ENCODE results near the gene ANKRD23. TPM values are rescaled to one million over a fixed set of nuclear protein-coding genes. Genes with fewer than 3 reads are reported as not detected.

ANKRD23 gene
- polyA plus RNA-seq, 2 donors, result 1.2 to 5.0 TPM

DNA sequence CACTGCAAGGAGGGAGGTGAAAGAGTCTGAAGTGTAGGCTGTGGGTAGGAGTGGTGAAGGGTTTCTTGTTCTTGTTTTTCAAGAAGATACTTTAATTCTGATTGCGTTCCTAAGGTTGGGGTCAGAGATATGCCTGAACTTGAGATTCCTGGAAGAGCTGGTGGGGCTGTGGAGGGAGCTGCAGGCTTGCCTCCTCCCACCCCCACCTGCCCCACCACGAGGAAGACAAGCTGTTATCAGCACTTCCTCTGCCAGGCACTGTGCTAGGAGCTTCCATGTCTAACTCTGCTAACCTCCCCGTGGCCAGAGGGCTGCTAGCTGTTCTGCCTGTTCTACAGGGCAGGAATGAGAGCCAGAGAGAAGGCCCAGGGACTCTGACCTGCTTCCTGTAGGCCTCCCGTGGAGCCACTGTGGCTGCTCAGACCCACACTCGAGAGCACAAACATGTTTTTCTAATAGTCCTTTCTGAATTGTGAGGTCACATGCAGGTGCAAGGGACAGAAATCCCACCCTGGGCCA lies 13.7 kb downstream of the ANKRD23 start:
- Histone ChIP-seq H3K9me3 (ENCODE audit: control insufficient read depth in 2 of 2, insufficient read depth in 1 of 2, low read depth in 1 of 2, low read length in 1 of 2) (no peaks in the 10 kb centered on the region), H3K27ac (ENCODE audit: low read depth in 2 of 2, low read length in 1 of 2) (no peak overlapping the region), H3K27me3 (ENCODE audit: control insufficient read depth in 1 of 2, insufficient read depth in 2 of 2, low read length in 2 of 2) (no peaks in the 10 kb centered on the region), H3K36me3 (ENCODE audit: control insufficient read depth in 2 of 2, insufficient read depth in 2 of 2, low read length in 1 of 2) (peaks cover 28 to 40% of the 10 kb centered on the region in 2 donors), H3K4me1 (ENCODE audit: control insufficient read depth in 2 of 2, insufficient read depth in 2 of 2, low read length in 1 of 2) (peaks cover 0 to 5% of the 10 kb centered on the region in 2 donors), H3K4me3 (ENCODE audit: low read depth in 1 of 2, low read length in 2 of 2) (no peak overlapping the region)
- WGBS, 2 donors, result 58 to 64% methylated on average over 5 of the region's 5 CpGs

DNA sequence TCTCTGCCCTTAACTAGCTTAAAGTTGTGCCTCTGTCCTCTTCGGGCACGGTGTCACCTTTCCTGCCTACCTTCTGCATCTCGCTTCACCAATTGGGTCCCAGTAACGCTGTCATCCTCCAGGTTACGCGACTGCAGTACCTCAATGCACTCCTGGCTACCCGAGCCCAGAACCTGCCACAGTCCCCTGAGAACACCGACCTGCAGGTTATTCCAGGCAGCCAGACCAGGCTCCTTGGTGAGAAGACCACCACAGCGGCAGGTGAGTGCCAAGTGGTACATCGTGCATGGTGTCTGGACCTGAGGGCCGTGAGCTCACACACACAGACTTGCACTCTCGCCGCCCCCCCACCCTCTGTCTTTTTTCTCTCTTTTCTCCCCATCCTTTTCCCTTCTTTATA lies 14.9 kb downstream of the ANKRD23 start:
- H3K4me3 ChIP-seq (ENCODE audit: low read depth in 1 of 2, low read length in 2 of 2), result no peak overlapping the region
- H3K27me3 ChIP-seq (ENCODE audit: control insufficient read depth in 1 of 2, insufficient read depth in 2 of 2, low read length in 2 of 2), result no peaks in the 10 kb centered on the region
- H3K4me1 ChIP-seq (ENCODE audit: control insufficient read depth in 2 of 2, insufficient read depth in 2 of 2, low read length in 1 of 2), result peaks cover 0 to 5% of the 10 kb centered on the region in 2 donors
- H3K36me3 ChIP-seq (ENCODE audit: control insufficient read depth in 2 of 2, insufficient read depth in 2 of 2, low read length in 1 of 2), result peaks cover 28 to 43% of the 10 kb centered on the region in 2 donors
- no peaks in the 10 kb centered on the region for H3K9me3 ChIP-seq (ENCODE audit: control insufficient read depth in 2 of 2, insufficient read depth in 1 of 2, low read depth in 1 of 2, low read length in 1 of 2)
- no peak overlapping the region for H3K27ac ChIP-seq (ENCODE audit: low read depth in 2 of 2, low read length in 1 of 2)
- WGBS, 2 donors, result 96 to 98% methylated on average over 13 of the region's 13 CpGs

DNA sequence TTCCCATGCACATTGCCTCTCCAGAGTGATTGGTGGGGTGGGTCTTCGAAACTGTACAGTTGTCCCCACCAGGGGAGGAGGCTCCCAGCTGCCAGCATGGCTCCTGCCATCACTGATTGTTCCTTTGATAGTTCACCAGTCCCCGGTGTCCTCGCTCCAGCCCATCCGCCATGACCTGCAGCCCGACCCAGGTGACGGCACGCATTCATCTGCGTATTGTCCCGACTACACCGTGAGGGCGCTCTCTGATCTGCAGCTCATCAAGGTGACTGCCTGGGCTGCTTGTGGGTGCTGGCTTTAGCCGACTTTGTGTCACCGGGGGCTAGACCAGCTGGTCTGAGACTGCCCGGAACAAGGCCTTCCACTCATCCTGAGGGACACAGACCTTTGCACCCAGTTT lies 15.4 kb downstream of the ANKRD23 start:
- Histone ChIP-seq H3K27ac (ENCODE audit: low read depth in 2 of 2, low read length in 1 of 2) (no peak overlapping the region), H3K4me1 (ENCODE audit: control insufficient read depth in 2 of 2, insufficient read depth in 2 of 2, low read length in 1 of 2) (peaks cover 0 to 6% of the 10 kb centered on the region in 2 donors), H3K36me3 (ENCODE audit: control insufficient read depth in 2 of 2, insufficient read depth in 2 of 2, low read length in 1 of 2) (peaks cover 28 to 45% of the 10 kb centered on the region in 2 donors), H3K9me3 (ENCODE audit: control insufficient read depth in 2 of 2, insufficient read depth in 1 of 2, low read depth in 1 of 2, low read length in 1 of 2) (no peaks in the 10 kb centered on the region), H3K4me3 (ENCODE audit: low read depth in 1 of 2, low read length in 2 of 2) (no peak overlapping the region), H3K27me3 (ENCODE audit: control insufficient read depth in 1 of 2, insufficient read depth in 2 of 2, low read length in 2 of 2) (no peaks in the 10 kb centered on the region)
- WGBS, 2 donors, result 95 to 96% methylated on average over 14 of the region's 14 CpGs

DNA sequence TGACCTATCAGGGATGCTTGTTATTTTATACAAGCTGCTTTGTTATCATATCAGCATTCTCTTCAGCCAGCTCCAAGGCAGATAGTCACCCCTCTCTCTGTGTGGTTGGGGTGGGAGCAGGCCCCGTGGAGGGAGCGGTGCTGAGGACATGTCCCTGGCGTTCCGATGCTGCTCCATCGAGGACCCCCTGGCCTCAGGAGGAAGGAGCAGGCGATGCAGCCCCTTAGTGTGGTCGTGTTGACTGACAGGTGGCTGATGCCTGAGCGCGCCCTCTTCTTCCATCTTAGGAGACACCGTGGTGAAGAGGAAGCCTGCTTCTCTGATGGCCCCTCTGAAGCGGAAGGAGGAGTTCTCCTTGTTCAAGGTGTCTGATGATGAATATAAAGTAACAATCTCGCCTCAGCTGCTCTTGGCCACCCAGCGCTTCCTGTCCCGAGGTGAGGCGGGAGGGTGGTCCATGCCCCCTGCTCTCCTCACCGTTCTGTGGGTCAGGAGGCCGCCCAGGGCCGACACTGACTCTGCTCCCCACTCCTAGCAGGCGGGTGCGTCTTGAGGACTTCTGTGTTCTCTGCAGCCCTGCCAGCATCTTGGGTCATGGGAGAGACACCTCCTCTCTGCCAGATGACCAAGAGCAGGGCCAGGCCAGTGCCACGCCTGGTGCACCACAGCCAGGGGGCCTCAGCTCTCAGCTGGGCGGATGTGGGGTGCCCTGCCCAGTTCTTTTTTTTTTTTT lies 17.1 kb downstream of the ANKRD23 start:
- H3K27me3 ChIP-seq (ENCODE audit: control insufficient read depth in 1 of 2, insufficient read depth in 2 of 2, low read length in 2 of 2), result no peaks in the 10 kb centered on the region
- no peak overlapping the region for H3K4me3 ChIP-seq (ENCODE audit: low read depth in 1 of 2, low read length in 2 of 2)
- peaks cover 3% of the 10 kb centered on the region in 2 donors for H3K4me1 ChIP-seq (ENCODE audit: control insufficient read depth in 2 of 2, insufficient read depth in 2 of 2, low read length in 1 of 2)
- H3K27ac ChIP-seq (ENCODE audit: low read depth in 2 of 2, low read length in 1 of 2), result no peak overlapping the region
- WGBS, 2 donors, result 92 to 94% methylated on average over 22 of the region's 22 CpGs
- H3K9me3 ChIP-seq (ENCODE audit: control insufficient read depth in 2 of 2, insufficient read depth in 1 of 2, low read depth in 1 of 2, low read length in 1 of 2), result no peaks in the 10 kb centered on the region
- peaks cover 28 to 38% of the 10 kb centered on the region in 2 donors for H3K36me3 ChIP-seq (ENCODE audit: control insufficient read depth in 2 of 2, insufficient read depth in 2 of 2, low read length in 1 of 2)

DNA sequence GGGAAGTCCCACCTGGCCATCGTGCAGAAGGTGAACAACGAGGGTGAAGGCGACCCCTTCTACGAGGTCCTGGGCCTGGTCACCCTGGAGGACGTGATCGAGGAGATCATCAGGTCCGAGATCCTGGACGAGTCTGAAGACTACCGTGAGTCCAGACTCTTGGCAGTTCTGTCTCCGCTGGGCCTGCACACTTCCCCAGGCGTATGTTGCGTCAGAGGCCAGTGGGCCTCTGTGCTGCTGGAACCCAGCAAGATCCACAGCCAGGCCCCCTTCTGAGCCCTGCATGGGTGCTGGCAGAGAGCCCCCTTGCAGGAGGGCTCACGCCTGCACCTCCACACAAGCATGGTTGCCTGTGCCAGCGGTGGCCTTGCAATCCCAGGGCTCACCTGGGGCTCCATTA lies 18.8 kb downstream of the ANKRD23 start:
- 91 to 95% methylated on average over 14 of the region's 14 CpGs for WGBS, 2 donors
- peaks cover 19 to 35% of the 10 kb centered on the region in 2 donors for H3K36me3 ChIP-seq (ENCODE audit: control insufficient read depth in 2 of 2, insufficient read depth in 2 of 2, low read length in 1 of 2)
- H3K27me3 ChIP-seq (ENCODE audit: control insufficient read depth in 1 of 2, insufficient read depth in 2 of 2, low read length in 2 of 2), result no peaks in the 10 kb centered on the region
- H3K4me1 ChIP-seq (ENCODE audit: control insufficient read depth in 2 of 2, insufficient read depth in 2 of 2, low read length in 1 of 2), result peaks cover 3% of the 10 kb centered on the region in 2 donors
- H3K27ac ChIP-seq (ENCODE audit: low read depth in 2 of 2, low read length in 1 of 2), result no peak overlapping the region
- H3K4me3 ChIP-seq (ENCODE audit: low read depth in 1 of 2, low read length in 2 of 2), result no peak overlapping the region
- no peaks in the 10 kb centered on the region for H3K9me3 ChIP-seq (ENCODE audit: control insufficient read depth in 2 of 2, insufficient read depth in 1 of 2, low read depth in 1 of 2, low read length in 1 of 2)

DNA sequence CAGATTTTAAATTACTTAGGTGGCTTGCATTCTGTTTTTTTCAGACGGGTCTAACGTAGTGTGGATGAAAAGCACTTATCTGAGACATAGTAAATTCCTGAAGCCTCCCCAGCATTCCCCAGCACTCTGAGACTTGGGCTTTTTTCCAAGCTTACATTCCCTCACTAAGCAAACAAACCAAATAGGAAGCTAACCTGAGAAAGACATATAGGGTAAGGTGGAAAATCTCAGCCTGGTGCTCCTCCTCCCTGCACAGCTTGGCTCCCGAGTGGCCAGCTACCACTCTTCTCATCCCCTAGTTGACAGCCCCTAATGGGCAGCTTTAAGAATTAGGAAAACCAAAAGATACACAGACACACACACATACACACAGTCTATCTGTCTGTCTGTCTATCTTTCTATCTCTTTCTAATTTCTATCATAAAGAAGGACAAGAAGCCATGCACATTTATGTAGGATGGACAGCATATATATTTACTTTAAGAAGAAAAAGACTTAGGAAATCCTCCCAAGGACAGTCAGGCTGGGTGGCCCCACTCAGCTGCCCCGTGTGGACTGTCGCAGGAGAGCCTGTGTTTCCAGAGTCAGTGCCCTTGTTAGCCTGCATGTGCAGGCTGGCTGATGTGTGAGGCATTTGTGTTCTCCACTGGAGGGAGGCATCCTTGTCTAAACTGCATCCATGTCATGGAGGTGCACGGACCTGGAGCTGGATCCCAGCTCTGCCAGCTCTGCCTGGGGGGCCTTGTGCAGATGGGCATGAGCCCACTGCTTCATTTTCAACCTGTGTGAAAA lies 19.5 kb downstream of the ANKRD23 start:
- Histone ChIP-seq H3K9me3 (ENCODE audit: control insufficient read depth in 2 of 2, insufficient read depth in 1 of 2, low read depth in 1 of 2, low read length in 1 of 2) (no peaks in the 10 kb centered on the region), H3K27ac (ENCODE audit: low read depth in 2 of 2, low read length in 1 of 2) (no peak overlapping the region), H3K27me3 (ENCODE audit: control insufficient read depth in 1 of 2, insufficient read depth in 2 of 2, low read length in 2 of 2) (no peaks in the 10 kb centered on the region), H3K36me3 (ENCODE audit: control insufficient read depth in 2 of 2, insufficient read depth in 2 of 2, low read length in 1 of 2) (peaks cover 14 to 35% of the 10 kb centered on the region in 2 donors), H3K4me1 (ENCODE audit: control insufficient read depth in 2 of 2, insufficient read depth in 2 of 2, low read length in 1 of 2) (peaks cover 7 to 10% of the 10 kb centered on the region in 2 donors), H3K4me3 (ENCODE audit: low read depth in 1 of 2, low read length in 2 of 2) (no peak overlapping the region)
- 54 to 65% methylated on average over 6 of the region's 6 CpGs for WGBS, 2 donors

DNA sequence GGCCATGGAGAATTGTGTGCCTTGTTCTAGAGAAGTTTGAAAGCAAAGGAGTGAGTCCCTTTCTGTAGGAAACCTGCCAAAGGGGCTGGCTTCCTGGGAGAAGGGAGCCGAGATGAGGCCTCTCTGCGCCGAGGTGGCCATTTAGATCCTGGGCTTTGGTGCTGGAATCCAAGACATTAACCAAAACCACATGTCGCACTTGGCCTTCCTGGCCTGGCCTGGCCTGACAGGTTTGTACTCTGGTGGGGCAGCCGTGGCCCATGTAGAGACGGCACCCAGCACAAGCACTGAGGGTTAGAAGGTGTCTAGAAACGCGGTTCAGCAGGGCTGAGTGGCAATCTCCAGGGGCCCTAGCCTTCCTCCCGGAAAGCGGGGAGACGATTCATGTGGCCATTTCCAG lies 20.6 kb downstream of the ANKRD23 start:
- H3K9me3 ChIP-seq (ENCODE audit: control insufficient read depth in 2 of 2, insufficient read depth in 1 of 2, low read depth in 1 of 2, low read length in 1 of 2), result no peaks in the 10 kb centered on the region
- no peaks in the 10 kb centered on the region for H3K27me3 ChIP-seq (ENCODE audit: control insufficient read depth in 1 of 2, insufficient read depth in 2 of 2, low read length in 2 of 2)
- no peak overlapping the region for H3K4me3 ChIP-seq (ENCODE audit: low read depth in 1 of 2, low read length in 2 of 2)
- peaks cover 10 to 27% of the 10 kb centered on the region in 2 donors for H3K36me3 ChIP-seq (ENCODE audit: control insufficient read depth in 2 of 2, insufficient read depth in 2 of 2, low read length in 1 of 2)
- peaks cover 10 to 19% of the 10 kb centered on the region in 2 donors for H3K4me1 ChIP-seq (ENCODE audit: control insufficient read depth in 2 of 2, insufficient read depth in 2 of 2, low read length in 1 of 2)
- 81 to 85% methylated on average over 11 of the region's 11 CpGs for WGBS, 2 donors
- H3K27ac ChIP-seq (ENCODE audit: low read depth in 2 of 2, low read length in 1 of 2), result no peak overlapping the region

DNA sequence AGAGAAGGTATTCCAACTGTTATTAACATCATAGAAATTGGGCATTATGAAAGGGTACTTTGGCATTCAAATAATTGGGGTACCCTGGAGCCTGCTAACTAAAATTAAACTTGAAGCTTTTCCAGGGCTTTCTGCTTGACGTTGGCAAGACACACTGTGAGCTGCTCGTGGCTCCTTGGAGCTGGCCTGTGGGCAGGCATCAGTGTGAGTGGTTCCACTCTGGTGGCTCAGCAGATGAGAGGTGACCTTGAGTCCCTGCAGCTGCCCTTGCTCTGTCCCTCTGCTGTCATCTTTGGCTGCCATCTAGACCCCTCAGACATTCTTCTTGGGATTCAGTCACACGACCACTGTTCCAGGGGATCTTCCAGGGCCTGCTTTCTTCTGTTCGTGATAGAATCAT lies 21.0 kb downstream of the ANKRD23 start:
- peaks cover 8 to 23% of the 10 kb centered on the region in 2 donors for H3K36me3 ChIP-seq (ENCODE audit: control insufficient read depth in 2 of 2, insufficient read depth in 2 of 2, low read length in 1 of 2)
- H3K27me3 ChIP-seq (ENCODE audit: control insufficient read depth in 1 of 2, insufficient read depth in 2 of 2, low read length in 2 of 2), result no peaks in the 10 kb centered on the region
- 64 to 76% methylated on average over 4 of the region's 4 CpGs for WGBS, 2 donors
- no peaks in the 10 kb centered on the region for H3K9me3 ChIP-seq (ENCODE audit: control insufficient read depth in 2 of 2, insufficient read depth in 1 of 2, low read depth in 1 of 2, low read length in 1 of 2)
- H3K4me1 ChIP-seq (ENCODE audit: control insufficient read depth in 2 of 2, insufficient read depth in 2 of 2, low read length in 1 of 2), result peaks cover 10 to 22% of the 10 kb centered on the region in 2 donors
- H3K27ac ChIP-seq (ENCODE audit: low read depth in 2 of 2, low read length in 1 of 2), result no peak overlapping the region
- no peak overlapping the region for H3K4me3 ChIP-seq (ENCODE audit: low read depth in 1 of 2, low read length in 2 of 2)

DNA sequence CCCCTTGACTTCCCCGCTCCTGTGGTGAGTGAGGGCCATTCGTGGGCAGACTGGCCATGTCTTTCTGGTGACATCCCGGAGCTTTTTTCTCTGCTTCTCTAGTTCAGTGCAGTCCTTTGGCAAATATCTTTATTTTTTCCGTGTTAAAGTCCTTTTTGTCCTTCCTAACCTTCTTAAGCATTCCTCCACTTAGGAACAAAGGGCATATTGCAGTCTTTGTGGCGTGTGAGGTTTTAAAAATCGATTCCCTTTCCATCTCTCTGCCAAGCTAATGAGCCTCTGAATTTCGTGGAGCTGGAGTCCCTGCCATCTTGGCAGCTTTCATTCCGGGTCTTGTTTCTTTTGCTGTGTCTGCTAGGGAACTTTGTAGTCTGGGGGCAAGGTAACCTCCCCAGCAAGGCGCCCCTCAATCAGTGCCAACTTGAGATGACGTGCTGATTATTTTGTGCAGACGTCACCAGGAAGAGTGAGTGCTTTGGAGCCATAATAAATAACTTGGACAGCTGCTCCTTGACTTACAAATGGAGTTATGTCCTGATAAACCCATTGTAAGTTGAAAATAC lies 22.6 kb downstream of the ANKRD23 start:
- H3K4me3 ChIP-seq (ENCODE audit: low read depth in 1 of 2, low read length in 2 of 2), result no peak overlapping the region
- peaks cover 1 to 13% of the 10 kb centered on the region in 2 donors for H3K36me3 ChIP-seq (ENCODE audit: control insufficient read depth in 2 of 2, insufficient read depth in 2 of 2, low read length in 1 of 2)
- peaks cover 14 to 27% of the 10 kb centered on the region in 2 donors for H3K4me1 ChIP-seq (ENCODE audit: control insufficient read depth in 2 of 2, insufficient read depth in 2 of 2, low read length in 1 of 2)
- no peaks in the 10 kb centered on the region for H3K9me3 ChIP-seq (ENCODE audit: control insufficient read depth in 2 of 2, insufficient read depth in 1 of 2, low read depth in 1 of 2, low read length in 1 of 2)
- no peak overlapping the region for H3K27ac ChIP-seq (ENCODE audit: low read depth in 2 of 2, low read length in 1 of 2)
- 59 to 82% methylated on average over 11 of the region's 11 CpGs for WGBS, 2 donors
- no peaks in the 10 kb centered on the region for H3K27me3 ChIP-seq (ENCODE audit: control insufficient read depth in 1 of 2, insufficient read depth in 2 of 2, low read length in 2 of 2)

Measured in esophagus (tissue), 2 donors.